HG03460 (cell line): ENCODE data around the gene RASGRP3.

Source experiments
- ATAC-seq: cut with Tn5 transposase; IDR thresholded peaks from one replicate; pipeline ENCODE4 v1.9.1; 2021; ENCODE audit not compliant: unreplicated experiment

The RASGRP3 gene

DNA sequence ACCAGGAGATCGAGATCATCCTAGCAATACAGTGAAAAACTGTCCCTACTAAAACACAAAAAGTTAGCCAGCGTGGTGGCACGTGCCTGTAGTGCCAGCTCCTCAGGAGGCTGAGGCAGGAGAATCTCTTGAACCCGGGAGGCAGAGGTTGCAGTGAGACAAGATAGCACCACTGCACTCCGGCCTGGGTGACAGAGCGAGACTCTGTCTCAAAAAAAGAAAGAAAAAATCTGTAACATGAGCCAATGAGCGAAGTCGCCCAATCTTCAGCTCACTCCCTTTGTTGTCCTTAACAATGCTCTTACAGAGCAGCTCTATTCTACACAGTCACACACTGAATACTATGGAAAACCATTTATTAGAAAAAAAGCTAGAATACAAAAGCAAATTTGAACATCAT is 100.6 kb downstream of the RASGRP3 start:
- no peak for ATAC-seq

DNA sequence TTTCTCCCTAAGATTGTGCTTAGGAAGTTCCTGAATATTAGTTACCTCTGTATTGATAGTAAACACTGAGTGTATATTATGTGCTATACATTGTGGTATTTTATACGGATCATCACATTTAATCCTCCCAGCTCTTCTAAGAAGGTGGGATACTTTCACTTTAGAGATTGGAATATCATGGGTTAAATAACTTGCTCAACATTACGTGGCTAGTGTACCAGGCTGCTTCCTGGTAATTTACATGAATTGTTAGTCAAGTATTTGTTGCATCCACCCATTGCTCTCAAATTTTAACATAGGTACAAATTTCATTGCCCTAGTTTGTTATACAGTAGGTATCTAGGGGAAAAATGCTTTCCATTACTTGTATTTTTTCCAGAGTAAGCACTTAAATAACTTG is 101.2 kb downstream of the RASGRP3 start:
- ATAC-seq: no peak

DNA sequence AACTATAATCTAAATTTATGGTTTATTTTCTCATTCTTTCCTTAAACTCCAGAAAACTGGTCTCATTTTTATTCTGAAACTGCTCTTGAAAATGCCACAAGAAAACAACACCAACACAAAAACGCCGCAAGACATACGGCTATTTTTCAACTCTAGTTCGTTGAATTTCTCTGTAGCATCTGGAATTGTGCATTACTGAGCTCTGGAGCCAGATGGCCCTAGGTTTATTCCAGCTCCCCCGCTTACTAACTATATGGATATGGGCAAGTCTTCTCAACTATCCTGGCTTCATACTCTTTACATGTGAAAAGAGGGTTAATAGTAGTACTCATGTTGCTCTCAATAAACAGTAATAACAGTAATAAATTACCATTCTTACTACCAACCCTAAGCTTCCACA is 102.8 kb downstream of the RASGRP3 start:
- no peak for ATAC-seq

DNA sequence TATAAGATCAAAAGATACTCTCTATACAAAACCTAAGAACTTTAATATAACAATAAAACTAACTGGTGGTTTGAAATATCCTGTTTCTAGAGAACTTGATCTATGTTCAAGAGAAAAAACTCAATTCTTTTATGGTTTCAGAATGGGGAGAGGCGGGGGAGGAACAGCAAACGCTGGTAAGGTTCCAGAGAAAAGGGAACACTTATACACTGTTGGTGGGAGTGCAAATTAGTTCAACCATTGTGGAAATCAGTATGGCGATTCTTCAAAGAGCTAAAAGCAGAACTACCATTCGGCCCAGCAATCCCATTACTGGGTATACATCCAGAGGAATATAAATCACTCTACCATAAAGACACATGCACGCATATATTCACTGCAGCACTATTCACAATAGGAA is 105.4 kb downstream of the RASGRP3 start:
- ATAC-seq: no peak

DNA sequence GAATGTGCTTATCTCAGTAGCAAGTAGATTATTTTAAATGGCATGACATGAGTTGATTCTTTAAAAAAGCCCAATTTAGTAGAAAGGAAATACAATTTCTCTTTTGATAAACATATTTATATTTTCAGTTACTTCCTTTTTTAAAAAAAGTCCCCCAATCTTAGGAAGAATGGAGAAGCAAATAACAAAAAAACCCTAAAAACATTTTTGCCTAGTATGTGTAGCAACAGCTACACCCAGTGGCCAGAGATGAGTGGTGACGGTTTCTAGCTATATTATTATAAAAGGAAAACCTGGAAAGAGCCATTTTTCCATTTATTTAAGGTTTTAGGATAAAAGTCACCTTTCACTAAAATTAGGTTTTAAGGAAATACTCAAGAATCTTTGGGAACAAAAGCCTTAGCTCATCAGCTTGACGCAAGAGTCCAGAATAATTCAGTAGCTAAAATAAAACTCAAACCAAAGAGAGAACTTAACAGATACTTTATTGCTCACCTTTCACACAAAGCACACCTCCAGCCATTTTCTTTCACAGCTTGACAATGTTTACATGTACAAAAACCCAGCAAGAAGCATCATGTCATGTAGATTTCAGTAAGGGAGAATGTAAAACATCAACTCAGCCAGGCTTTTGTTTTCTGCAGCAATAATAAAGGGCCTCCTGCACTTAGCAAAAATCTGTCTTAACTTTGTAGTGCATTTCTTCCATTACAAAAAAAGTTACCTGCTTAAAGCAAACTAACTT is 106.9 kb downstream of the RASGRP3 start:
- peak; percentile 55 for ATAC-seq

DNA sequence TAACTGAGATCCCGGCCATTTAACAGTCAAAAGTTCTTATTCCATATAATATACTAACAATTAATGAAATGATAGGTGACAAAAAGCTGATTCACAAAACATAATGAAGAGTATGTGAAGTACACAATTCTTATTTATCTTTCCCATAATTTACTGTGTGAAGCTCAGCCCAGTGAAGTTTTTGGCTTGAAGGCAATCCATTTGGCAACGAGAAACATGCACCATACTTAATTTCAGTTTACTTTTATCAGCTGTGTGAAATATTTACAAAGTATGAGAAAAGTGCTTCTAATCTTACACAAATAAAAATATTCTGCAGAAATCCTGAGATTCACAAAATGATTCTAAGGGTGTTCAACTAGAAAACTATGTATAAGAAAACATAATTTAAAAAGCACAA is 110.3 kb downstream of the RASGRP3 start:
- no peak for ATAC-seq

DNA sequence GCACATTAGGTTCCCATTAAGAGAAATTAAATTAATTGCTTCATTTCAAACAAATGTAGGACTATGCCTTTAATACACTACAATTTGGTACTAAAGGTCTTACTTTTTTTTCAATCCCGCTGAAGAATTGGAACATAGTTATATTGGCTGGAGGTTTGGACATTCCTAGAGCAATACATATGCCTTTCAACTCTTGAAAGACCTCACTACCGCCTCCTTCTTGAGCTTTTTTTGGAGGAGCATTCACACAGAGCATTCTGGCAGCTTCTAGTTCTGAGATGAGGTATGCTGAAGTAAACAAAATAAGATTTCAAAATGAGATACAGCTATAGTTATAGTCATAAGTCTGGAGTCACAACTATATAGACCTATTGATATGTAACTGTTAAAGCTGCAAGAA is 111.8 kb downstream of the RASGRP3 start:
- no peak for ATAC-seq

DNA sequence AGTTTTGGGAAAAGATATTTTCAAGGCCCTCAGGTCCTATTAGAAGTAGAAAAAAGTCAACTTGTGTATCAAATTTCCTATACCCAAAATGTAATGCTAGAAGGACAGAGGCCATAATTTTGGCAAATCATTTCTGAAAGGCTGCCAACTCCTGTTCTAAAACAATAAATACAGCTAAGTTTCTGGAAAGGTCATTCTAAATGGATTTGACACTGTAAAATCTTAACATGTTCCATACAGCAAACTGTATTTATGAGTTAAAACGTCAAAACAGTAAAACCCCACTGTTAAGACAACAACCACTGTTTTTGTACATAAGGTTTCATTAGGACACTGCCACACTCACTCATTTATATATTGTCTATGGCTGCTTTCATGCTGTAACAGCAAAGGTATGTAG is 113.0 kb downstream of the RASGRP3 start:
- ATAC-seq: no peak

DNA sequence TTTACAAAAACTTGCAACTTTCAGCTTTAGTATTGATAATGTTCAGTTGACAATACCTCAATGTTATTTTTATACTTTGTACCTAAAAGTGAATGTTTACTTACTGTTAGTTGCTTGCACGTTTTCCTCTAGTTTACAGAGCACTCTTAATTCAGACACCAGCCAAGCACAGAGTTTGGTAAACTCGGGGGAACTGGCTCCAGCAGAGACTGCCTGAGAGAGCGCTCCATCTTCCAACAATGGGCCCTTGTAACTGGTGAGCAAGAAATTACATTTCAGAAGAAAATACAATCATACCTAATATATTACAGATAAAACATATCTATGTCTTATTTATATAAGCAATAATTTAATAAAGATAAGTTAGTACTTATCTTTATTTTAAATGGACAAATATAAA is 118.9 kb downstream of the RASGRP3 start:
- ATAC-seq: no peak

DNA sequence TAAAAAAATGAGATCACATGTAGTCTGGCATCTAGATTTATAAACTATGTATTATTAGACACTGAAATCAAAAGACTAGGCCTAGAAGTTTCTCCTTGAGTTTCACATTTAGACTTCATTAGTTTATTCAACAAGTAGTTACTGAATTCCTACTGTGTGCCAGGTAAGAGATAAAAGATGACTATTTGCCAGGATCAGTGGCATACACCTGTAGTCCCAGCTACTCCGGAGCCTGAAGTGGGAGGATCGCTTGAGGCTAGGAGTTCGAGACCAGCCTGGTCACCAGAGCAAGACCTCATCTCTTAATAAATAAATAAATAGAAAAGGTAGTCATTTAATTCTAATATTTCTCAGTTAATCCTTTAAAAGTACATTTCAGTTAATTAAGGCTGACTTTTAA is 120.6 kb downstream of the RASGRP3 start:
- ATAC-seq: no peak

DNA sequence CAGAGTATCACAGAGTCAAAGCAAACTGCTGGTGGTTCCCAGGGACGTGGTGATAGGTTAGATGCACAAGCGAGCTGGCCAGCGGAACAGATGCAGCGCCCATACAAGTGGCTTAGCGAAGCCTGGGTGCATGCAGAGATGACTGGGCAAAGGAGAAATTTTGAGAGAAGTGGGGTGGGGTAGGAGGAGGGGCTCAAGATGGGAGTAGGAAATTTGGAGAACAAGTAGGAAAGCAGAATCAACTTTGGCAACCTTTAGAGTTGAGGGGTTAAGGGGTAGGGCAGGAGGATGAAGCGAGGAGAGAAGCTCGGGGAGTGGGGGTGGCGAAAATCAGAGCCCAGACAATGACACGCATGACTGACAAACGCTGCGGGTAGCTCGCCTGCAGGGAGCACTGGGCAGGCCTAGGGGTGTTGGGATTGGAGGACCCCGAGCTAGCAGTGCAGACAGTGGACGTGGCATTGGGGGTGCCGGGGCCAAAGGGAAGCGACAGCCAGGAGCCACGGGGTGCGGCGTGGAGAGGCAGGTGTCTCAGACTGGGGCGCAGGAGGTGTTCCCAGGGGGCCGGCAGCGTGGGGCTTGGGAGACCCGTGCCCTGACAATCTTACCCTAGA is 122.2 kb downstream of the RASGRP3 start:
- ATAC-seq: peak; percentile 56

DNA sequence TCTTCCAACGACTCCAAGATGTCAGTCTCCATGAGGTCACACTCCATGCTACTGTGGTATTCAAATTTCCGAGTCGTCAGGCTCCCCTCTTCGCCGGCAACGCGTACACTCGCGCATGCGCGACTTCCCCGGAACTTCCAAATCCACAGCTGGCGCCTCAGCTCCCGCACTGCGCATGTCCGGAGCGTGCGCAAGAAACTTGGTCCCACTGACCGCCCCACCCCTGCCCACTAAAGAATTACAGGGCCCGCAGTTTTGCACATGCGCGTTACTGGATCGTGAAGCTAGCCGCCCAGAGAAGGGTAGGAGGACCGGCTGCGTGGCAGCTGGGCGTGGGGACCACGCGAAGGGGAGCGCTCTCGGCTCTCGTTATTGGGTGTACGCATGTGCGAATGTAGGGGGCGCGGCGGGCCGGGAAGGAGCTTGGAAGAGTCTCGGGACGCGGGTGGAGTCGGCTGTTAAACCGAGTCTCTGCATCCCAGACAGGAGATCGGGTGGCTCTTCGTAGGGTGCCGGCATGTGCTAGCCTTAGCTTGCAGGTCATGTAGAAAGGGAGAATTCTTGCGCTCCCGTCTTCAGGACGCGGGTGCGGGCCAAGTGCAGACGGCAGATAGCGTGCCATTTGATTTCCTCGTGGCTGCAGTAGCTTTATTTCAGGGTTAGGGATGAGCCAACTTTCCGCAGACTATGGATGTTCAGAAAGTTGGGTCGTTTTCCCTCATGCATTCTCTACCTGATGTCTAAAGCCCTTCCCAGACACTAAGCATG is 122.9 kb downstream of the RASGRP3 start, which contains the start of gene FAM98A:
Gene FAM98A (minus strand): TSS at position 125 of the 768 bp plus-strand sequence. CDS start 78 bp downstream, at position 47.
- ATAC-seq: peak; percentile 92

DNA sequence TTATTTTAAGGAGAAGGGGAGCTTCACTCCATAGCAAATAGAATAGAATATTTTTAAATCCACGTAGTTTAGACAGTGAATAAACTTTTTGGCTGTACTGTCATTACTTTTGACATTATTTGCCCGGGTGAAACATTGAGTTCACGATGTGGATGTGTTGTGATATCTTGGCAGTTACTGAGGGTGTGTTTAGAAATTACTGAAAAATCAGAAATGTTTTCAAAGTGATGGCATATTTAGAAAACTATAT is 123.4 kb downstream of the RASGRP3 start:
- no peak for ATAC-seq

DNA sequence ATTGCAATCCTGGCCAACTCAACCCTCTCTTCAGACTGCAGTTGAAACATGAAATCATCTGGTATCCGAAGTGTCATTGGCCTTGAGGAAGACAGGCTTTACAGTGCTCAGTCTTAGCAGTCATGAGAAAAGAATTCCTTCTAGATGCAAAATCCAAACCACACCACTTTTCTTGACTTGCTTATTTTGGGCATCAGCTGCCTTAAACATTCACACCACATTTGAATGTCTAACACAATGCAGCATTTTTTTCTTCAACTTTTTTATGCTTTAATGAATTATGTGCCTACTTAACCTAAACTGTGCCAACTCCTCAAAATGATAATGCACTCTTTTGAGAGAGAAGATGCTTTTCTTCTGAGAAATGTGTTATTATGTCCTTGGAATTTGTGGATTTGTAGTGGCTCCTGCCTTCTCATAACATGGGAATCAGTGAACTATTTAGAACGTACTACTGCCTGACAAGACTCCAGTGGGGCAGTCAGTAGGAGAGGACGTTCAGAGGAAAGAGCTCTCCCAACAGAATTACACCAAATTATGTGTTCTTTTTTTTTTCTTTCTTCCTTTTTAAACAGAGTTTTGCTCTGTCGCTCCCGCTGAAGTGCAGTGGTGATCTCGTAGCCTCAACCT is 125.9 kb downstream of the RASGRP3 start:
- no peak for ATAC-seq

DNA sequence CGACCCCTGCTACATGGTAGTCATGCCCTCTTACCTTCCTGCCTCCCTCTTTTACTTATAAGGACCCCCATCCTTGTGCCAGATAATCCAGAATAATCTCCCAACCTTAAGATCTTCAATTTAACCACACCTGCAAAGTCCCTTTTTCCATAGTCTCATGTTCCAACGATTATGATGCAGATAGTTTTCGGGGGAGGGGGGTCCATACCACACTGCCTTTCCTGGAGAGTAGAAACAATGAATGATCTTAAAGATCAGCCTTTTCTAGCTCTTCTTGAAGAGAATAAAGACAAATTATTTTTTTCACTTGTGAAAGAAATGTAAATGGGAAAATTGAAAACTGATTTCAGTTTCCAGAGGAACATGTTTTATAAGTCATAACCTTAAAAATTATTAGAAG is 127.0 kb downstream of the RASGRP3 start:
- ATAC-seq: no peak

DNA sequence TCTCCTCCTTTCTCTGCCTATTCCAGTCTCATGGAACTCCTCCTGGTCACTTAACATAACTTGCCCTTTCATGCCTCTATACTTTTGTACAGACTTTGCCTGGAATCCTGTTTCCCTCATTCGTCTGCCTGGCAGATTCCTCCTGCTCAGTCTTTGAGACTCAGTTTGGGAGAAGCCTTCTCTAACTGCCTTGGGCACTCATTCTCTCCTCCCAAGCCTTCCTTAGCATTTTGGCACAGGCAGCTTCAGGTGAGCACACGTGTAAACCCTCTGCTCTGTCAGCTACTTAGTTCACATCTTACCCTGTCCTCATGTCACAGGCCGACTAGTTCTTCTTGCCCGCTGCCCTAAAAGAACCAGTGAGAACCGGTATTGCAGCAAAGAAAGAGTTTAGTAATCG is 128.6 kb downstream of the RASGRP3 start:
- no peak for ATAC-seq

DNA sequence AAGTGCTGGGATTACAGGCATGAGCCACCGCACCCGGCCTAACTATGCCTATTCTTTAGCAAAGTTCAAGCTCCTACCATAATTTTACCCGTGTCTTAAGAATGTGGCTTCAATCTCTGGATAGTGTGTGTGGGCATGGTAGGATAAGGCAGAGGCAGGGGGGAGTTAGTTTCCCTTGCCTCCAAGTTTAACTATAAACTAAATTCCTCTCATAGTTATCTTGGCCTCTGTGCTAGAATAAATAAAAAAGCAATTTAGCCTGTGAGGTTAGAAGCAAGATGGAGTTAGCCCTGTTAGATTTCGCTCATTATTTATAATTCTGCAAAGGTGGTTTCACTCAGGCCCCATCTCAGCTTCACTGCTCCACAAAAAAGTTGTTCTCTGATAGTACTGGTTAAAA is 129.7 kb downstream of the RASGRP3 start:
- ATAC-seq: no peak

DNA sequence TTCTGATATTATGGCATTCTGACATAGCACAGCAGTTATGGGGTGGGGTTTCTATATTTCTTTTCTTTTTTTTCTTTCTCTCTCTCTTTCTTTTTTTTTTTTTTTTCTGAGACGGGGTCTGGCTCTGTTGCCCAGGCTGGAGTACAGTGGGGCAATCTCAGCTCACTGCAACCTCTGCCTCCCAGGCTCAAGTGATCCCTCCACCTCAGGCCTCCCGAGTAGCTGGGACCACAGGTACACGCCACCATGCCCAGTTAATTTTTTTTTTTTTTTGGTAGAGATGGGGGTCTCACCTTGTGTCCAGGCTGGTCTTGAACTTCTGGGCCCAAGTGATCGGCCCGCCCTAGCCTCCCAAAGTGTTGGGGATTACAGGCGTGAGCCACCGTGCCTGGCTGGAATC is 130.2 kb downstream of the RASGRP3 start:
- no peak for ATAC-seq

DNA sequence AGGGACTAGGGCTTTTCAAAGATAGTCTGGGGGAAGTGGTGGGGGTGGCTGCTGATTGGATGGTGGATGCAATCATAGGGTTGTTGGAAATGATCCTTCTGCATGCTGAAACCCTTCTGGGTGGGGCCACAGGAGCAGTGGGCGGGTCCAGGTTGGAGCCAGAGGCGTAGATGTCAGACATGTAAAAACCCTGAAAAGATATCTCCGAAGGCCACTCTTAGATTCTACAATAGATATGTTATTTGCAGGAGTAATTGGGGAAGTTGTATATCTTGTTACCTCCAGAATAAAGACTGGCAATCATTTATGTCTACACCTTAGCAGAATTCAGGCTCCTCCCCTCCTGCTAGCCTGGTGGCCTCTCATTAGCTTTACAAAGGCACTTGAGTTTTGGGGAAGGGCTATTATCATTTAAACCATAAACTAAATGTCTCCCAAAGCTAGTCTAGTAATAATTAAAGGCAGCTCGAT is 130.8 kb downstream of the RASGRP3 start:
- no peak for ATAC-seq

DNA sequence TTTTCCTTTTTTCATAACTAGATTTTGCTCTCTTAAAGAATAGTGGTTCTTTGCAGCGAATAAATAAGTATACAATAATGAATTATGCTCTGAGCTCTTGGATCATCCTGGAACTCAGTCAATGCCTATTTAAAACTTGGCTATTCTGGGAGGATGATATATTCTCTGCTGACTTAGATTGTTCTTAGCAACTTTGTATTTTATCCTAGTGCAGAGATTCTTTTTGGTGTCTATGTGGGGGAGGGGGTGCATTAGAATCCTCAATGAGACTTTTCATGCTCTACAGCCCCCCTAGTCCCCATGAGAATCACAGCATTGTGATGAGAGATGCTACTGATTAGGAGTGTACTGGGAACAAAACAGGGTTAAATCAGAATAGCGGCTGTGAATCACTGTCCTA is 131.5 kb downstream of the RASGRP3 start:
- ATAC-seq: no peak

DNA sequence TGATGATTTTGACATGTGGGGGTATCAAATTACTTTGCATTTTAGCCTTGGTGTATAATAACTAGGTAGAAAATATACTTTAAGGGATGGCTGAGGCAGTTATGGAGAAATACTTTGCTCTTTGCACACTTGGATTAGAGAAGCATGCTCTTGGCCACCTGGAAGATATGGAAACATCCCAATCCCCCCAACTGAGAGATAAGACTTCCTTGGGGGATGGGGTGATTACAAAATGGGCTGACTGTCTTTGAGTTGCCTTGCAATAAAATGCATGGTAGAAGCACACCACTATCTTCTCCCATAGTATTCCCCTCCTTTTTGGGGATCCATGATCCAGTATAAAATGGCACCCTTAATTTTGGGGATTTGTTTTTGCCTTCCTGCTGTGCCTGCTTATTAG is 137.7 kb downstream of the RASGRP3 start:
- no peak for ATAC-seq
